DMS53 (cell line): ENCODE data around the gene AXL.
A peak's percentile ranks its signal among the peaks of the same experiment; 100 is the strongest.

Experiments
- DNase-seq: peaks from one replicate; lab custom pipeline; 2025; lab: John Stamatoyannopoulos, UW

The AXL gene

GRCh38 chr19:41235480-41235879 lies 16.5 kb downstream of the AXL start:
- no peak for DNase-seq

GRCh38 chr19:41238244-41238643 lies 19.2 kb downstream of the AXL start:
- DNase-seq: no peak

- DNase-seq: no peak
These were observed 20.3 kb downstream of the AXL start for GRCh38 chr19:41239363-41239762.

GRCh38 chr19:41239961-41240574 lies 21.0 kb downstream of the AXL start:
- DNase-seq: no peak

GRCh38 chr19:41241859-41242258 lies 22.8 kb downstream of the AXL start:
- no peak for DNase-seq

GRCh38 chr19:41244117-41244516 lies 25.1 kb downstream of the AXL start:
- DNase-seq: no peak

GRCh38 chr19:41245843-41246242 lies 26.8 kb downstream of the AXL start:
- DNase-seq: no peak

GRCh38 chr19:41248895-41249294 lies 29.9 kb downstream of the AXL start:
- DNase-seq: no peak

- peak; percentile 66 for DNase-seq
These were observed 30.8 kb downstream of the AXL start for GRCh38 chr19:41249707-41250423.

GRCh38 chr19:41253660-41254059 lies 34.6 kb downstream of the AXL start:
- DNase-seq: no peak

GRCh38 chr19:41255171-41255570 lies 36.1 kb downstream of the AXL start:
- DNase-seq: no peak

- no peak for DNase-seq
These were observed 42.6 kb downstream of the AXL start for GRCh38 chr19:41261474-41262190.

GRCh38 chr19:41263042-41263849 lies 44.2 kb downstream of the AXL start:
- peak; percentile 95 for DNase-seq

GRCh38 chr19:41263850-41264580 lies 45.0 kb downstream of the AXL start, which contains the start of gene HNRNPUL1:
HNRNPUL1 (plus strand) TSS chr19:41264372; CDS start chr19:41264504, 132 bp downstream.
- peak; percentile 100 for DNase-seq

GRCh38 chr19:41264581-41265394 lies 45.8 kb downstream of the AXL start:
- peak; percentile 77 for DNase-seq

GRCh38 chr19:41265395-41266153 lies 46.6 kb downstream of the AXL start:
- DNase-seq: peak; percentile 61

GRCh38 chr19:41269055-41269454 lies 50.0 kb downstream of the AXL start:
- no peak for DNase-seq

GRCh38 chr19:41269571-41269970 lies 50.5 kb downstream of the AXL start:
- no peak for DNase-seq

- DNase-seq: no peak
These were observed 54.1 kb downstream of the AXL start for GRCh38 chr19:41273076-41273475.

GRCh38 chr19:41274802-41275201 lies 55.8 kb downstream of the AXL start:
- no peak for DNase-seq
